Ovary (tissue), 9 donors: ENCODE data around the gene OTUD5. TPM values are rescaled to one million over a fixed set of nuclear protein-coding genes. Genes with fewer than 3 reads are reported as not detected.

Source experiments
- DNase-seq, 5 donors: peaks; one replicate each; pipeline ENCODE4 v3.0.0-alpha.2; 2019 to 2020
- H3K27ac ChIP-seq, 2 donors: fragments of 200-600 bp; one replicate each; pipeline versions ENCODE4 v1.5.1 to v1.8.0; 2019 to 2022
- H3K27me3 ChIP-seq: fragments of 200-600 bp; one replicate; pipeline ENCODE4 v1.8.0; 2022
- H3K36me3 ChIP-seq: fragments of 200-600 bp; sonication (generic); one replicate; pipeline ENCODE4 v1.5.1; 2019
- H3K4me1 ChIP-seq: one replicate; pipeline ENCODE4 v1.8.1; 2013; ENCODE audit warnings: mild to moderate bottlenecking, moderate library complexity; ENCODE audit not compliant: insufficient read depth
- H3K4me3 ChIP-seq: fragments of 200-600 bp; sonication (generic); one replicate; pipeline ENCODE4 v1.5.1; 2017
- H3K9me3 ChIP-seq, 2 donors: fragments of 200-600 bp in 1 of 2; sonication (generic) in 1 of 2; one replicate each; pipeline versions ENCODE4 v1.5.1 to v1.8.1; 2013 to 2019; ENCODE audit warnings: mild to moderate bottlenecking in 1 of 2, moderate library complexity in 1 of 2
- EP300 ChIP-seq: sonication (generic); formaldehyde crosslinking; IDR thresholded peaks from one replicate; pipeline ENCODE4 v1.6.1; 2017; ENCODE audit warnings: antibody characterized with exemption
- POLR2A ChIP-seq: fragments of 450-650 bp; IDR thresholded peaks from one replicate; pipeline ENCODE4 v1.6.1; 2017; ENCODE audit warnings: antibody characterized with exemption, mild to moderate bottlenecking, moderate library complexity
- WGBS, 3 donors: extraction: QIAGEN DNeasy Blood & Tissue Kit in 1 of 3; methylation state at CpG; one replicate each; pipeline versions ENCODE4 v1.1.5 to v1.1.7; 2013 to 2017; 5-methylcytosine and 5-hydroxymethylcytosine counted together
- intact Hi-C, 4 donors: fragments of 100-400 bp; cut with DNase I; formaldehyde crosslinking; loops; one replicate each; pipeline versions ENCODE4 v1.11.0 to v1.15.1; 2022 to 2023
- polyA plus RNA-seq, 2 donors: library from polyadenylated mRNA; stranded (reverse); fragments of 200-250 nt in 1 of 2; fragments of 350-450 nt in 1 of 2; fragmentation: Illumina TruSeq in 1 of 2; extraction: RNeasy Lipid Tissue Mini Kit (QIAGEN cat#74804) in 1 of 2; gene quantifications; one replicate each; pipeline ENCODE4 v1.2.3, GENCODE V29; 2013 to 2014
- total RNA-seq, 7 donors: library from RNA; depleted of rRNA in 2 of 7; stranded (reverse); fragments of >200 nt in 2 of 7; fragmentation: NEBNext Ultra II Directional in 3 of 7; extraction: Animal tissue kit (Norgen Biotek cat#: 25700) in 3 of 7; gene quantifications; one replicate each; pipeline versions ENCODE4 v1.1.0 to v1.2.4, GENCODE V29; 2016 to 2023
- TF ChIP-seq, protein P1 (sequence below), 3 donors: fragments of 450-650 bp in 2 of 3; fragments of 200-600 bp in 1 of 3; IDR thresholded peaks; one replicate each; pipeline versions ENCODE4 v1.5.1 to v1.8.0; 2016 to 2022; ENCODE audit warnings: antibody characterized with exemption in 3 of 3, mild to moderate bottlenecking in 1 of 3
- donor health status: DM: no; HTN: no; CAD: no; lungs with moderate emphysema.
- donor health status: DM: no; HTN: no; CAD: no.
- donor health status: Bipolar disorder and iron deficiency.
- donor health status: DM: yes; HTN: yes; CAD: no.
- donor health status: DM: no; HTN: no; CAD: no.
- donor health status: DM: yes; HTN: yes; CAD: no.

Gene OTUD5
- total and polyA plus RNA-seq, 9 donors: 25.8 to 72.7 (median 53.8) TPM

DNA sequence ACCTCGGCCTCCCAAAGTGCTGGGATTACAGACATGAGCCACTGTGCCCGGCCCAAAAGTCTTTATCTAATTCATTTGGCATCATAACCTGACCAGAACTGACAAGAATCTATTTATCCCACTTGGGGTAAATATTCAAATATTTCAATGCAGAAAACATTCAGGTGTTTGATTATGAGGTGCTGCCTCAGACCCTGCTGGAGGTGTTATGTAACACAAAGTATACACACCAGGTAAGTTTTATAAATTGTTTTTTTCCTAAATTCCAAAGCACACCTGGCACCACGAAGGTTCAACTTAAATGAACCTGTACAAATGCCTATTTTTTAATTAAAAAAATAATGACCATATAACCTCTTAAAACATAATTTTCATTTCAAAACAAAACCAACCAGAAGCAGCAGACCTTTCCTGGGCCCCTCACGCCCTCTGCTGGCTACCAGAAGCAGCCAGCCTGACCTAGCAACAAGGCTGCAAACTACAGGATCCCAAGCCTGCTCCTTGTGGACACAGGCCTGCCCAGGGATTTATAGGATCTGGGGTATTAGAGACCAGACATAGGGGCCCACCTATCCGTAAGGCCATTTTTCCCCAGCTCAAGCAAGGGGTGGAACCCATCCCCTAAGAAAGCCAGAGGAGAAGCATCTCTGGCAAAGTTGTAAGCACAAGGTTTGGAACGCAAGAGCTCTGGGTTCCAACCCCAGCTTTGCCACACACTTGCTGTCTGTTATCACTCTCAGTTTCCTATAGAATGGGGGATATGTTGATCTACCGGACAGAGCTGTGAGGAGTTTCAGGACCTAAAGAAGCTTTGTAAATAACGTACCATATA, 11.7 kb downstream of the OTUD5 start:
- WGBS, 3 donors: 40 to 49% (median 43%) methylated on average over 8 of the region's 8 CpGs
- Histone ChIP-seq H3K36me3 (no peaks in the 10 kb centered on the region), H3K27me3 (no peaks in the 10 kb centered on the region), H3K27ac (no peak overlapping the region), H3K4me3 (no peak overlapping the region), H3K4me1 (peaks cover 2% of the 10 kb centered on the region), H3K9me3 (no peaks in the 10 kb centered on the region)
- peak; percentile 35 to 62 (median 50) for DNase-seq
- TF ChIP-seq, protein P1, sequence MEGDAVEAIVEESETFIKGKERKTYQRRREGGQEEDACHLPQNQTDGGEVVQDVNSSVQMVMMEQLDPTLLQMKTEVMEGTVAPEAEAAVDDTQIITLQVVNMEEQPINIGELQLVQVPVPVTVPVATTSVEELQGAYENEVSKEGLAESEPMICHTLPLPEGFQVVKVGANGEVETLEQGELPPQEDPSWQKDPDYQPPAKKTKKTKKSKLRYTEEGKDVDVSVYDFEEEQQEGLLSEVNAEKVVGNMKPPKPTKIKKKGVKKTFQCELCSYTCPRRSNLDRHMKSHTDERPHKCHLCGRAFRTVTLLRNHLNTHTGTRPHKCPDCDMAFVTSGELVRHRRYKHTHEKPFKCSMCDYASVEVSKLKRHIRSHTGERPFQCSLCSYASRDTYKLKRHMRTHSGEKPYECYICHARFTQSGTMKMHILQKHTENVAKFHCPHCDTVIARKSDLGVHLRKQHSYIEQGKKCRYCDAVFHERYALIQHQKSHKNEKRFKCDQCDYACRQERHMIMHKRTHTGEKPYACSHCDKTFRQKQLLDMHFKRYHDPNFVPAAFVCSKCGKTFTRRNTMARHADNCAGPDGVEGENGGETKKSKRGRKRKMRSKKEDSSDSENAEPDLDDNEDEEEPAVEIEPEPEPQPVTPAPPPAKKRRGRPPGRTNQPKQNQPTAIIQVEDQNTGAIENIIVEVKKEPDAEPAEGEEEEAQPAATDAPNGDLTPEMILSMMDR (IDR thresholded peaks at IDR 0.05): peak; percentile 22 to 30 (median 24)
- no peak for TF ChIP-seq EP300
- TF ChIP-seq POLR2A: no peak
- intact Hi-C loops: no loop called here

DNA sequence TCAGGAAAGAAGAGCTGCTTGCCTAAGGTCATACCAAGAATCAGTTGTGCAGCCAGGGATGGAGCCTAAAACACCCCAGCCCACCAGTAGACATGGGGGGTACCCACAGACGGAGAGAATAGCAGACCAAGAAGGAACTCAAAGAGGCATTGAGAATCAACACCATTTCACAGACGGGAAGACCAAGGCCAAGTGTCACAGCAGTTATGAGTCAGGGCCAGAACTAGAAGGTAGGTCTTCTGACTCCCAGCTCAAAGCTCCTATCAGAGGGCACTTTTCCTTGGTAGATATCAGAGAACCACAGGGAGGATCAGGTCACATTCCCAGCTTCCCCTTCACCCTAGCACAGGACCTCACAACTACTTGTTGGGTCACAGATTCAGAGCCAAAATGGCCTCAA, 14.5 kb downstream of the OTUD5 start:
- TF ChIP-seq POLR2A: no peak
- TF ChIP-seq, protein P1 (IDR thresholded peaks at IDR 0.05): no peak
- no peak for TF ChIP-seq EP300
- no peak for DNase-seq
- no peaks in the 10 kb centered on the region for H3K9me3 ChIP-seq
- no peak overlapping the region for H3K27ac ChIP-seq
- no peaks in the 10 kb centered on the region for H3K27me3 ChIP-seq
- no peak overlapping the region for H3K4me3 ChIP-seq
- 64 to 73% (median 65%) methylated on average over 2 of the region's 2 CpGs for WGBS, 3 donors
- intact Hi-C loops: loop anchor here in 1 of 4 donors (5.0 kb wide), 1 partner anchor 306 kb away; no protein-coding TSS in a partner anchor
- H3K36me3 ChIP-seq: no peaks in the 10 kb centered on the region
- peaks cover 2% of the 10 kb centered on the region for H3K4me1 ChIP-seq

DNA sequence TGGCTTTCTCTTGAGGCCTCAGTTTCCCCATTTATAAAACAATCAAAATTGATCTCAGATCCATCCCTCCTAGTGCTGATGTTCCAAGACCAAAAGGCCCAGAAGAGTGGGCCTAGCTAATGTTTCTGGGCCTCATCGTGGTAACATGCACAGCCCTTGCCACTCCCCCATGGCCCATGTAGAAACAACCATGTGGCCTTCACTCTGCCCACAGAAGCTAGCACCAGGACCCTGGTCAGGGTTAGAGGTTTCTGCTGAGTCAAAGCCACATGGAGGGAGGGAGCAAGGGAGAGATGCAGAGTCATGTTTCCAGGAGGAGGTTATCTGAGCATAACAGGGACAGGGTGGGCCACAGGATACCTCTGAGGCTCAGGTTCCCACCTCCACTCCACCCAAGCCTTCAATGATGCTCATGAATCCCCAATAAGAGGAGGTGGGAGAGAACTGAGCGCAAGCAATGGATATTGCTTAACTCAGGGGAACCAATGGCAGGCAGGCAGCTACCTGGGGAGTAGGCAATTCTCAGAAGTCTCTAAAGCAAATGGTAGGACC, 16.9 kb downstream of the OTUD5 start:
- 62 to 80% (median 65%) methylated on average over 2 of the region's 2 CpGs for WGBS, 3 donors

DNA sequence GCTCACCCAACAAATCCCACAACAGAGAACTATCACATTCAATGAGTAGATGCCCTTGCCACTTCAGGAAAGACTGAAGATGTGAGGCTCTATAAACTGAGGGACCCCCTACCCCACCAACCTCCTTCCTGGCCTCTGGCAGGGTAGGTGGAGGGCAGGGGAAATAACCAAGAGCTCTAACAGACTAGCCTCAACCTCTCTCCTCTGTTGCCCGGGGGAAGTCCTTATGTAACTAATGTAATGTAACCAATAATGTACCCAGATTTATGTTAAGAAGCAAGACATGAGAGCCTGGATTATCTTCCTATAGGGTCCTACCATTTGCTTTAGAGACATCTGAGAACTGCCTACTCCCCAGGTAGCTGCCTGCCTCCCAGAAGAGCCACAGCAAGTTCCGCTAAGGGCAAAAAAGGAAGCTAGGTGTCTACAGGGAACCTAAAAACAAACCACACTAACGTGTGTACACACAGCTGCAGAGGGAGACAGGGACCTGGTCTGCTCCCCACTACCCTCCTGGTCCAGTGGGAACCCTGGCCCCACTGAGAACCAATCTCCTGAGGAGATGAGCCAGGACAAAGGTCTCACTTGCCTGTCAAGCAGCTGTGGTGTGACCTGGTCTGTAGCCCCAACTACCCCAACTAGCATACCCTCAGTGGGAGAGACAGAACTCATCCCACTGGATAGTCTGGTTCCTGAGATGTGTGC, 17.7 kb downstream of the OTUD5 start:
- Histone ChIP-seq H3K36me3 (no peaks in the 10 kb centered on the region), H3K9me3 (no peaks in the 10 kb centered on the region), H3K27me3 (no peaks in the 10 kb centered on the region), H3K27ac (no peak overlapping the region), H3K4me1 (peaks cover 2% of the 10 kb centered on the region), H3K4me3 (no peak overlapping the region)
- TF ChIP-seq, protein P1 (IDR thresholded peaks at IDR 0.05): no peak
- no peak for TF ChIP-seq EP300
- TF ChIP-seq POLR2A: no peak
- DNase-seq: no peak
- WGBS, 3 donors: 63 to 70% (median 67%) methylated on average over 3 of the region's 3 CpGs
- intact Hi-C loops: loop anchor here in 1 of 4 donors (5.0 kb wide), 1 partner anchor 302 kb away; no protein-coding TSS in a partner anchor

More for the DNA sequence above, 16.9 kb downstream of the OTUD5 start:
- Histone ChIP-seq H3K9me3 (no peaks in the 10 kb centered on the region), H3K27me3 (no peaks in the 10 kb centered on the region), H3K4me3 (no peak overlapping the region), H3K36me3 (no peaks in the 10 kb centered on the region), H3K27ac (no peak overlapping the region), H3K4me1 (peaks cover 2% of the 10 kb centered on the region)
- no peak for DNase-seq
- intact Hi-C loops: loop anchor here in 1 of 4 donors (5.0 kb wide), 1 partner anchor 303 kb away; no protein-coding TSS in a partner anchor
- TF ChIP-seq EP300 (no peak), POLR2A (no peak)
- TF ChIP-seq, protein P1 (IDR thresholded peaks at IDR 0.05): no peak
